HepG2 (cell line): ENCODE results near the gene RILP. TPM values are rescaled to one million over a fixed set of nuclear protein-coding genes. Genes with fewer than 3 reads are reported as not detected.
A peak's percentile ranks its signal among the peaks of the same experiment; 100 is the strongest.

Experiments used
- KDM4B ChIP-seq: sonication (generic); formaldehyde crosslinking; IDR thresholded peaks from 2 replicates; pipeline ENCODE4 v1.4.0; 2020; ENCODE audit warnings: missing genetic modification reagents
- NFE2L2 ChIP-seq: fragments of 150-350 bp; IDR thresholded peaks from 2 replicates; pipeline ENCODE4 v1.6.1; 2014; ENCODE audit warnings: low read length
- NKX3-1 ChIP-seq: sonication (generic); formaldehyde crosslinking; IDR thresholded peaks from 2 replicates; pipeline ENCODE4 v1.5.0; 2020; ENCODE audit warnings: missing genetic modification reagents
- SMYD3 ChIP-seq: sonication (generic); formaldehyde crosslinking; IDR thresholded peaks from 2 replicates; pipeline ENCODE4 v1.8.1; 2023; ENCODE audit warnings: mild to moderate bottlenecking, missing genetic modification reagents
- TEAD3 ChIP-seq: optimal IDR thresholded peaks from 2 replicates; pipeline ENCODE3; 2016; ENCODE audit warnings: borderline replicate concordance
- ZNF563 ChIP-seq: sonication (generic); formaldehyde crosslinking; IDR thresholded peaks from 2 replicates; pipeline ENCODE4 v1.8.0; 2022; ENCODE audit warnings: mild to moderate bottlenecking, moderate library complexity, missing genetic modification reagents
- ZSCAN25 ChIP-seq: sonication (generic); formaldehyde crosslinking; IDR thresholded peaks from 2 replicates; pipeline ENCODE4 v1.8.0; 2022; ENCODE audit warnings: mild to moderate bottlenecking, missing genetic modification reagents
- polyA plus RNA-seq, 8 experiments: library from polyadenylated mRNA; depleted of rRNA in 3 of 8; stranded (reverse) in 7 of 8; unstranded in 1 of 8; fragments of >200 nt; fragmentation: Illumina TruSeq in 4 of 8; extraction: Trizol in 4 of 8; gene quantifications; 2 replicates each; pipeline versions ENCODE4 v1.2.1 to v1.2.3, GENCODE V29; 2011 to 2016; ENCODE audit warnings: low read depth in 4 of 8, missing spikeins in 1 of 8, mixed read lengths in 1 of 8; ENCODE audit not compliant: insufficient read depth in 1 of 8
- total RNA-seq, 5 experiments: library from RNA; depleted of rRNA; stranded (reverse); fragments of >200 nt; fragmentation: Illumina TruSeq; extraction: Trizol; gene quantifications; 2 replicates each; pipeline ENCODE4 v1.2.3, GENCODE V29; 2016; ENCODE audit warnings: low read depth in 1 of 5
- TF ChIP-seq, protein P1 (sequence below): sonication (generic); formaldehyde crosslinking; IDR thresholded peaks from 2 replicates; pipeline ENCODE4 v1.4.0; 2020; ENCODE audit warnings: missing genetic modification reagents
- TF ChIP-seq, protein P2 (sequence below): sonication (generic); IDR thresholded peaks from 2 replicates; pipeline ENCODE4 v1.6.1; 2016; ENCODE audit warnings: low read depth, borderline replicate concordance
- TF ChIP-seq, protein P3 (sequence below): sonication (generic); formaldehyde crosslinking; IDR thresholded peaks from 2 replicates; pipeline ENCODE4 v1.8.1; 2023; ENCODE audit warnings: mild to moderate bottlenecking, moderate library complexity, missing genetic modification reagents
- TF ChIP-seq, protein P4 (sequence below): IDR thresholded peaks from 2 replicates; pipeline ENCODE4 v1.6.1; 2016
- TF ChIP-seq, protein P5 (sequence below): sonication (generic); formaldehyde crosslinking; IDR thresholded peaks from 2 replicates; pipeline ENCODE4 v1.4.0; 2020; ENCODE audit warnings: mild to moderate bottlenecking, missing genetic modification reagents
- TF ChIP-seq, protein P6 (sequence below): sonication (generic); formaldehyde crosslinking; IDR thresholded peaks from 2 replicates; pipeline ENCODE4 v1.4.0; 2020; ENCODE audit warnings: missing genetic modification reagents
- TF ChIP-seq, protein P7 (sequence below): sonication (generic); formaldehyde crosslinking; conservative IDR thresholded peaks from 2 replicates; pipeline ENCODE4 v1.4.0; 2020; ENCODE audit warnings: missing genetic modification reagents

Gene RILP
- total and polyA plus RNA-seq, 2 of the 13 experiments (the other 11 are each of a cell fraction or from before 2014, with no cell fraction given): 6.6 to 8.1 TPM

DNA sequence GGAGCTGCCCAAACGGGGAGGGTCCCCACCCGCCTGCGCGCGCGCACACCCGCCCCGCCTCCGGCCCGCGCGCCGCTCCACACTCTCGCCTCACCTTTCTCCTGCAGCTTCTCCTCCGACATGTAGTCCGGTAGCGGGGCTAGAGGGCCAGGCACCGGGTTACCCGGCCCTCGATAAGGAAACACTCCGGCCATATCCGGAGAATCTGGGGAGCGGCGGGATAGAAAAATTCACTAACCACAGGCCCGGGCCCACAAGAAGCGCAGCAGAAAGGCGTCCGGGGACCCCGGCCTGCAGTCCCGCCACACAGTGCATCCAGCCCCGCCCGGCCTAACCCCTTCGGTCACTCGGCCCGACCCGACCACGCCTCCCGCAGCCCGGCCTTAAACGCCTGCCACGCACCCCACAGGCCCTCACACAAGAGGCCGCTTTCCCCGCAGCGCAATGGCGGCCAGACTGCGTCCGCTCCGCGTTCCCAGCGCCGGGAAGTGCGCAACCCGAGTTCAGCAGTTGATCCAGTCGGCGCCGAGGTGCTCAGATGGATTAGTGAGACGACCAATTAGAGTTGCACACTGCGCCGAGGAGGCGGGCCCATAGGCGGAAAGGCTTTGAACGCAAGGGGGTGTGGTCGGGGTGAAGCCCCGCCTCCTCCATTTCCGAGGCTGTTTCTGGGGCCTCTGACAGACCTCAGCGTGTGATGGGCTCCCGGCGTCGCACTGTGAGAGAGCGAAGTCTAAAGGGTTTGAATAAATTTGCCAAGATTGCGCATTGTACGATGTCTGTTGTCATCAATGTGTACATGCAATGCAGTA lies 34.9 kb upstream of the RILP start, which contains the start of gene PRPF8 (continued):
- TF ChIP-seq, protein P1, sequence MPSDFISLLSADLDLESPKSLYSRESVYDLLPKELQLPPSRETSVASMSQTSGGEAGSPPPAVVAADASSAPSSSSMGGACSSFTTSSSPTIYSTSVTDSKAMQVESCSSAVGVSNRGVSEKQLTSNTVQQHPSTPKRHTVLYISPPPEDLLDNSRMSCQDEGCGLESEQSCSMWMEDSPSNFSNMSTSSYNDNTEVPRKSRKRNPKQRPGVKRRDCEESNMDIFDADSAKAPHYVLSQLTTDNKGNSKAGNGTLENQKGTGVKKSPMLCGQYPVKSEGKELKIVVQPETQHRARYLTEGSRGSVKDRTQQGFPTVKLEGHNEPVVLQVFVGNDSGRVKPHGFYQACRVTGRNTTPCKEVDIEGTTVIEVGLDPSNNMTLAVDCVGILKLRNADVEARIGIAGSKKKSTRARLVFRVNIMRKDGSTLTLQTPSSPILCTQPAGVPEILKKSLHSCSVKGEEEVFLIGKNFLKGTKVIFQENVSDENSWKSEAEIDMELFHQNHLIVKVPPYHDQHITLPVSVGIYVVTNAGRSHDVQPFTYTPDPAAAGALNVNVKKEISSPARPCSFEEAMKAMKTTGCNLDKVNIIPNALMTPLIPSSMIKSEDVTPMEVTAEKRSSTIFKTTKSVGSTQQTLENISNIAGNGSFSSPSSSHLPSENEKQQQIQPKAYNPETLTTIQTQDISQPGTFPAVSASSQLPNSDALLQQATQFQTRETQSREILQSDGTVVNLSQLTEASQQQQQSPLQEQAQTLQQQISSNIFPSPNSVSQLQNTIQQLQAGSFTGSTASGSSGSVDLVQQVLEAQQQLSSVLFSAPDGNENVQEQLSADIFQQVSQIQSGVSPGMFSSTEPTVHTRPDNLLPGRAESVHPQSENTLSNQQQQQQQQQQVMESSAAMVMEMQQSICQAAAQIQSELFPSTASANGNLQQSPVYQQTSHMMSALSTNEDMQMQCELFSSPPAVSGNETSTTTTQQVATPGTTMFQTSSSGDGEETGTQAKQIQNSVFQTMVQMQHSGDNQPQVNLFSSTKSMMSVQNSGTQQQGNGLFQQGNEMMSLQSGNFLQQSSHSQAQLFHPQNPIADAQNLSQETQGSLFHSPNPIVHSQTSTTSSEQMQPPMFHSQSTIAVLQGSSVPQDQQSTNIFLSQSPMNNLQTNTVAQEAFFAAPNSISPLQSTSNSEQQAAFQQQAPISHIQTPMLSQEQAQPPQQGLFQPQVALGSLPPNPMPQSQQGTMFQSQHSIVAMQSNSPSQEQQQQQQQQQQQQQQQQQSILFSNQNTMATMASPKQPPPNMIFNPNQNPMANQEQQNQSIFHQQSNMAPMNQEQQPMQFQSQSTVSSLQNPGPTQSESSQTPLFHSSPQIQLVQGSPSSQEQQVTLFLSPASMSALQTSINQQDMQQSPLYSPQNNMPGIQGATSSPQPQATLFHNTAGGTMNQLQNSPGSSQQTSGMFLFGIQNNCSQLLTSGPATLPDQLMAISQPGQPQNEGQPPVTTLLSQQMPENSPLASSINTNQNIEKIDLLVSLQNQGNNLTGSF: peak; percentile 80; the same call in 1 of the 2 replicates
- TF ChIP-seq, protein P2, sequence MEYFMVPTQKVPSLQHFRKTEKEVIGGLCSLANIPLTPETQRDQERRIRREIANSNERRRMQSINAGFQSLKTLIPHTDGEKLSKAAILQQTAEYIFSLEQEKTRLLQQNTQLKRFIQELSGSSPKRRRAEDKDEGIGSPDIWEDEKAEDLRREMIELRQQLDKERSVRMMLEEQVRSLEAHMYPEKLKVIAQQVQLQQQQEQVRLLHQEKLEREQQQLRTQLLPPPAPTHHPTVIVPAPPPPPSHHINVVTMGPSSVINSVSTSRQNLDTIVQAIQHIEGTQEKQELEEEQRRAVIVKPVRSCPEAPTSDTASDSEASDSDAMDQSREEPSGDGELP: peak; percentile 15; the same call in 1 of the 2 replicates
- peak; percentile 25; the same call in 1 of the 2 replicates for TF ChIP-seq ZSCAN25
- no peak for TF ChIP-seq NFE2L2
- TF ChIP-seq SMYD3 (CRISPR knock-in tag): no peak
- TF ChIP-seq ZNF563: peak; percentile 67; the same call in 1 of the 2 replicates
- TF ChIP-seq KDM4B (CRISPR knock-in tag): 0 out of 2 replicates have a peak, but pooled peaks have one; percentile 31
- TF ChIP-seq, protein P3, sequence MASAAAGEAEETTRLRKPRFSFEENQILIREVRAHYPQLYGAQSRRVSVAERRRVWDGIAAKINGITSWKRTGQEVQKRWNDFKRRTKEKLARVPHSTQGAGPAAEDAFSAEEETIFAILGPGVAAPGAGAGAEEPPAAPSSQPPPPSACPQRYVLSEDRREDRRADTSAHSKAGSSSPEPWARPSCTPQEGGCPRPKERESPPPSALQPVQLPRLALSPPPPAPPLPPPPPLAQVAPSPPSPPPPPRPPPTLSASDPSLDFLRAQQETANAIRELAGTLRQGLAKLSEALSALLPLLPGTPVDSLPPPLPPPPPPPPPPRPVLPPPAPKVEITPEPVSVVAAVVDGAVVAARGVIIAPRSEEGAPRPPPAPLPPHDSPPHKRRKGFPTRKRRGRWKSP (CRISPR knock-in tag): peak; percentile 98
- TF ChIP-seq, protein P4, sequence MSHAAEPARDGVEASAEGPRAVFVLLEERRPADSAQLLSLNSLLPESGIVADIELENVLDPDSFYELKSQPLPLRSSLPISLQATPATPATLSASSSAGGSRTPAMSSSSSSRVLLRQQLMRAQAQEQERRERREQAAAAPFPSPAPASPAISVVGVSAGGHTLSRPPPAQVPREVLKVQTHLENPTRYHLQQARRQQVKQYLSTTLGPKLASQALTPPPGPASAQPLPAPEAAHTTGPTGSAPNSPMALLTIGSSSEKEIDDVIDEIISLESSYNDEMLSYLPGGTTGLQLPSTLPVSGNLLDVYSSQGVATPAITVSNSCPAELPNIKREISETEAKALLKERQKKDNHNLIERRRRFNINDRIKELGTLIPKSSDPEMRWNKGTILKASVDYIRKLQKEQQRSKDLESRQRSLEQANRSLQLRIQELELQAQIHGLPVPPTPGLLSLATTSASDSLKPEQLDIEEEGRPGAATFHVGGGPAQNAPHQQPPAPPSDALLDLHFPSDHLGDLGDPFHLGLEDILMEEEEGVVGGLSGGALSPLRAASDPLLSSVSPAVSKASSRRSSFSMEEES (CRISPR knock-in tag): peak; percentile 36; the same call in 1 of the 2 replicates
- TF ChIP-seq, protein P5, sequence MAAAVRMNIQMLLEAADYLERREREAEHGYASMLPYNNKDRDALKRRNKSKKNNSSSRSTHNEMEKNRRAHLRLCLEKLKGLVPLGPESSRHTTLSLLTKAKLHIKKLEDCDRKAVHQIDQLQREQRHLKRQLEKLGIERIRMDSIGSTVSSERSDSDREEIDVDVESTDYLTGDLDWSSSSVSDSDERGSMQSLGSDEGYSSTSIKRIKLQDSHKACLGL (CRISPR knock-in tag): peak; percentile 76; the same call in 1 of the 2 replicates
- TF ChIP-seq, protein P6, sequence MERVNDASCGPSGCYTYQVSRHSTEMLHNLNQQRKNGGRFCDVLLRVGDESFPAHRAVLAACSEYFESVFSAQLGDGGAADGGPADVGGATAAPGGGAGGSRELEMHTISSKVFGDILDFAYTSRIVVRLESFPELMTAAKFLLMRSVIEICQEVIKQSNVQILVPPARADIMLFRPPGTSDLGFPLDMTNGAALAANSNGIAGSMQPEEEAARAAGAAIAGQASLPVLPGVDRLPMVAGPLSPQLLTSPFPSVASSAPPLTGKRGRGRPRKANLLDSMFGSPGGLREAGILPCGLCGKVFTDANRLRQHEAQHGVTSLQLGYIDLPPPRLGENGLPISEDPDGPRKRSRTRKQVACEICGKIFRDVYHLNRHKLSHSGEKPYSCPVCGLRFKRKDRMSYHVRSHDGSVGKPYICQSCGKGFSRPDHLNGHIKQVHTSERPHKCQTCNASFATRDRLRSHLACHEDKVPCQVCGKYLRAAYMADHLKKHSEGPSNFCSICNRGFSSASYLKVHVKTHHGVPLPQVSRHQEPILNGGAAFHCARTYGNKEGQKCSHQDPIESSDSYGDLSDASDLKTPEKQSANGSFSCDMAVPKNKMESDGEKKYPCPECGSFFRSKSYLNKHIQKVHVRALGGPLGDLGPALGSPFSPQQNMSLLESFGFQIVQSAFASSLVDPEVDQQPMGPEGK: no peak; the same call in 1 of the 2 replicates
- no peak; the same call in 1 of the 2 replicates for TF ChIP-seq NKX3-1 (CRISPR knock-in tag)
- TF ChIP-seq TEAD3 (CRISPR knock-in tag): peak; percentile 72
- TF ChIP-seq, protein P7, sequence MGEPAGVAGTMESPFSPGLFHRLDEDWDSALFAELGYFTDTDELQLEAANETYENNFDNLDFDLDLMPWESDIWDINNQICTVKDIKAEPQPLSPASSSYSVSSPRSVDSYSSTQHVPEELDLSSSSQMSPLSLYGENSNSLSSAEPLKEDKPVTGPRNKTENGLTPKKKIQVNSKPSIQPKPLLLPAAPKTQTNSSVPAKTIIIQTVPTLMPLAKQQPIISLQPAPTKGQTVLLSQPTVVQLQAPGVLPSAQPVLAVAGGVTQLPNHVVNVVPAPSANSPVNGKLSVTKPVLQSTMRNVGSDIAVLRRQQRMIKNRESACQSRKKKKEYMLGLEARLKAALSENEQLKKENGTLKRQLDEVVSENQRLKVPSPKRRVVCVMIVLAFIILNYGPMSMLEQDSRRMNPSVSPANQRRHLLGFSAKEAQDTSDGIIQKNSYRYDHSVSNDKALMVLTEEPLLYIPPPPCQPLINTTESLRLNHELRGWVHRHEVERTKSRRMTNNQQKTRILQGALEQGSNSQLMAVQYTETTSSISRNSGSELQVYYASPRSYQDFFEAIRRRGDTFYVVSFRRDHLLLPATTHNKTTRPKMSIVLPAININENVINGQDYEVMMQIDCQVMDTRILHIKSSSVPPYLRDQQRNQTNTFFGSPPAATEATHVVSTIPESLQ (CRISPR knock-in tag): no peak
